NCI-H146 treated with DMSO at 0.1 percent for 48 hours (cell line): ENCODE measurements around the gene LSAMP.
"Not testable (repeated sequence)": the region's sequence is repeated elsewhere in the genome, so short reads cannot be mapped to it uniquely, and the experiment has no call there.

ENCODE experiments used
- DNase-seq: peaks from one replicate; lab custom pipeline; 2025; ENCODE audit not compliant: unreplicated experiment; lab: John Stamatoyannopoulos, UW

Gene LSAMP

DNA sequence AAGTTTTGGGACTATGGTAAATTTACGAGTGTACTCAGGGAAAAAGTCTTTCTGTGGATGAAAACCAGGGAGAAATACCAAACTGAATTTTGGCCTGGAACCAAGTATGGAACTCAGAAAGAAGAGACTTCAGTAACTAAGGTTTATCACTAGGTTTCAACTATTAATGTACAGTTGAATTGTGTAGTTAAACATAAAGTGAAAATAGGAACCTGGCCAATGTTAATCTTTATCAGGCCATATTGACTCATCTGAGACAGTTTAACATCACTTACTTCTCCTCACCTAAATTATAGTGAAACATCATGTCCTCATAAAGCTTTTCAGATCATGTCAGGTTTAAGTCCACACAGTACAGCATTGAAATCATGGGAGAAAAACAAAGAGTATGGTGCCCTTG is 197.7 kb downstream of the LSAMP start:
- no peak for DNase-seq

DNA sequence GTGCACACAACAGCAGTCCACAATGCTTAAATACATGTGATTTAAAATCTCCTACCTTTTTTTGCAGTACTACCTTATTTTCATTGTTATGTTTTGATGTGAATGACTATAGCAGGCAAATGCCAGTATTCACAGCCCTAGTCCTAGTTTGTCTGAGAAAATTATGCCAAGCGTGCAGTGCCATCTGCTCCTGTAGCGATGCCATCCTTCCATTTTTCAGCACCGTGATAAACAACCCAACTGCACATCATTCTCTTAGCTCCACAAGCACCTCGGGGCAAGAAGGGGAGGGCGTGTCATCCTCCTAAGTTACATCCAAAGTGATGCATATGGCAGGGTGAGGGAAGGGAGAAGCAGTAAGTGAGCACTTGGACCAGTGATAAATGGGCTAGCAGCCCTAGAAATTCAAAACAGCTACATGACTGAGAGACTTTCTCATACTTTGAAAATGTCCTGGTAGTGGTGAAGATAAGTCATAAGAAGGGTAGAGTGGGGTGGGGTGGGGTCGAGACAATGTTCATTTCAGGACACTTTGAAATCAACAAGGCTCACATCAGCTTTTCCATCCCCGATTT is 198.8 kb downstream of the LSAMP start:
- DNase-seq = no peak

DNA sequence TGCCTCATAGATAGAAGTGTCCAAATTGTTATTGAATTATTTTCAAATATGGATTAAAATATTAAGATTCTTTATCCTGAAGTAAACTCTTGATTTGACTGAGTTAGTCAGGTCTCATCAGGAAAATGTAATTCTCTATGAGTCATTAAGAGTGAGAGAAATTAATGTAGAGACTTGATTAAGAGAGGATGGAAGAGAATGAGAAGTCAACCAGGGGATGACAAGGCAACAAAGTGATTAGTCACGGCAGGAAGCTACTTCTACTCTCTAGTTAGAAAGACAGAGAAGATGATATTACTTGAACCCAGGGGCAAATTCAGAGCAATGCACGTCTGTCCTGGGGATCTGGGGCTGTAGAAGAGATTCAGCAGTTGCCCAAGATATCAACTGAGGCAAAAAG is 202.5 kb downstream of the LSAMP start:
- DNase-seq = no peak

DNA sequence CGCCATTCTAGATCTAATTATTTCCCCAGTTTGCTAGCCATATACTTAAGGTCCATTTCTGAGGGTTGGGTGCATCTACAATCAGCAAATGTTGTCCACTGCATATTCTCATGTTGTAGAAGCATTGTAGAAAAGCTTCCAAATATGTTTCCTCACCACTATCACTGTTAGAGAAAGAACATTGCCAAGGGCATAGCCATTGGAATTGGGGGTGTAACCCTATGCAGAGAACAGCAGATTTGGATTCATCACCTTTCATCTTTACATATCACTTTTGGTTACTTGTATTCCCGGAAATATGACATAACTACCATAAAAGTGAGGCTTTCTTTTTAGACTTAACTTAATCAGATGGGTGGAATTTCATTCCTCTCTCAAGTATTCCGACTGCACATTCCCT is 203.6 kb downstream of the LSAMP start:
- DNase-seq = no peak

DNA sequence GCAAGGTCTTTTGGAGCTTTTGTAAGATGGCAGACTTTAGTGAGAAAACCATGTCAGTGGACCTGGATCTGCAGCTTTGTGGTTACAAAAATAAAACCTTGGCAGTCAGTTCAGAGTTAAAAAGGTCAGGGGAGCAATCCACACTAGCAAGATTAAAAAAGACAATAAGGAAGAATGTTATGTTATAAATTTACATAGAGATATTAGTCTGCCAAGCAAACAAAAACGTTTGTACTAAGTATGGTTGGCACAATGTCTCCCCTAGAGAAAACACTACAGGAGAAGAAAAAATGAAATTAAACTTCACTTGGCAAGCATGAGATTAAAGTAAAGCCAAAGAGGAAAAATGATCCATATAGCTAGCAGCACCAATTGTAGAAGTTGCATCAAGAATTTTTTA is 205.0 kb downstream of the LSAMP start:
- DNase-seq = no peak

DNA sequence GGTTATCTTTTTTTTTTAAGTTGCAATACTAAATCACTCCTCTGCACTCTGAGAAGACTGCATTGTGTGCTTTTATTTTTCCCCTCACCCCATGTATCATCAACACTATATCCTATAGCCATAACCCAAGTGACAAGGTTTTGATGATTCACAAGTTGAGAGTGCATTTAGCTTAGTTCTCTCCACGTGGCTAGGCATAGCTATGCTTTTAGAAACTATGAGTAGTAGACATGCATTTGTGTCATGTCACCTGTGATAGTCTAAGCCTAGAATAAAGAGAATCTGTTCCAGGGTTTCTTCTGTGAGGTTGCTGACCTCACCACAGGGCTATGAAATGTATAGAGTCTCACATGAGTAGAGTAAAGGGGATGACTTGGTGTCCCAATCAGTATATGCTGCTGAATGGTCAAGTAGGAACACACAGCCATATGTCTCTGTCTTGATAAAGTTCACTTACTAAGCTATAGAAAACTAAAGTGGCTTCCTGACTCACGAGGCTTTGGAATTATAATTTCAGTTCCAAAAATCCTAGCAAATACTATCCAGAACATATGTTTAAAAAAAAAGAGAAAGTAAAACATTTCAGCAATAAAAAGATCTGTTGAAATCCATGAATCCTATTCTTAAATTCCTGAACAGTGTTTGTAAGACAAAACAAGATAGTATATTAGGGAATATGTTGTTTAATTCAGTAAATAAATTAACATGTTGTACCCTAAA is 206.3 kb downstream of the LSAMP start:
- DNase-seq = no peak

DNA sequence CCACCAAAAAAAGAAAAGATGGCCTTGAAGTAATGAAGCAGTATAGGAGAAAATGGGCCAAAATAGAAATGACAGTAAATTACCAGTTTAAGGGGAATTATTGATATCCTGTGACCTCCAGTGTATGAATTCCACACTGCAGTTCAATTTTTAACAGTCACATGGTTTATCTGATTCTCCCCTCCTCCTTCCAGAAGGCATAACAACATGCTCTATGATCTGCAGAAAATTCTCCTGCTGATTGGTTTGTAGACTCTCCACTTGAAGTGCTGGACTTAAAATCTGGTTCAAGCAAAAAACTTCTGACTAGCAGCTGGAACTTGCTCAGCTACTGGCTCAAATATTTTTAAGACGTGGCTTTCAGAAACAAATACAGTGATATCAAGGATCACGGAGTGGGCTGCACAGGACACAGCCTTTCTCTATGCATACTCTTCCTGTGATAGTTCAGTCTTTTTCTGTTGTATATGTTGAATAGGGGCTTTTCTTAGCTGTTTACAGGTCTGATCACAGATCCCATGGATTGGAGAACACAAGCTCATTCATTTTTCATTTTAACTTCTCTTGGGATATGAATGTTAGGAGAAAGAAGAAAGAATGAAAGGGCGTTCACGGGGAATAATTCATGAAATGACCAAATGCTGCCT is 211.5 kb downstream of the LSAMP start:
- no peak for DNase-seq

DNA sequence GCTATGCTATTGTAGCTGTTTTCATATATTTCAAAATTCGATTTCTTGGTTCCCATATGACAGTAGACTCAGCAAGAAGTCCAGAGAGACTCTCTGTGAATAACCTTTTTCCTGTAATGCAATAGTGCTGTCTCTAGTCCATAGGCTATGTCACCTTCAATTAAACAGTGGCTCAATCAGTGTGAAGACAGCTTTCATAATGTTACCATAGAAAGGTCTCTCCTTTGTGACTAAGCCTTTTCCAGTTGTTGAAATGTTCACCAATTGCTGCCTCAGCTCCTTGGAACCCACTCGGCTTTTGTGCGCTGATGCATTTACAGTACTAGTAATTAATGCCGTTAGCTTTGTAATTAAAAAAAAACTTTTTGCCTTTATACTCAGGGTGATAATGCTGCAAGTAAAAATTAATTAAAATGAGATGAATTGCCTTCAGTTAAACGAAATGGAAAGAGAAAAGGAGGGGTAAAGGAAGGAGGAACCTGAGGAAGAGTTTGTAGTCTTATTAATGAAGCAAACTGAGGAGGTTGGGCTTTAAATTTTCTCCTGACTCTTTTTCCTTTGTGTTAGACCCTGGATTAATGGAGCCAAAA is 214.8 kb downstream of the LSAMP start:
- DNase-seq = no peak

DNA sequence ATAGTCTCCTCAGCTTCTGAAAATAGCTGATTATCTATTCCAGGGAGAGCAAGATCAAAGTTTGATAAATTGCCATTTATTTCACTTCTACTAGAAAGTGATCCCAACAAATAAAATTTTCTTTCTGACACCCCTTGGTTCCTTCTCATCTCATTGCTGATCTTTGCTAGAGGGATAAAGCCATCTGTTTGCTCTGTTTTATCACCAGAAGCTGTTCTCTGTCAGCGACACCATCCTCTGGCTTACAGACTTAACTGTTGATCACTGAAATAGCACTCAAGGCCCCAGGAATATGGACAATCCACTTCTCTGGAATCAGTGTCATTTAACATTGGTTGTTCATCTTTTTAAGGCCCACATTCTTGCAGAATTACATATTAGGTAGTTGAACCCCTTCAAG is 219.0 kb downstream of the LSAMP start:
- no peak for DNase-seq

DNA sequence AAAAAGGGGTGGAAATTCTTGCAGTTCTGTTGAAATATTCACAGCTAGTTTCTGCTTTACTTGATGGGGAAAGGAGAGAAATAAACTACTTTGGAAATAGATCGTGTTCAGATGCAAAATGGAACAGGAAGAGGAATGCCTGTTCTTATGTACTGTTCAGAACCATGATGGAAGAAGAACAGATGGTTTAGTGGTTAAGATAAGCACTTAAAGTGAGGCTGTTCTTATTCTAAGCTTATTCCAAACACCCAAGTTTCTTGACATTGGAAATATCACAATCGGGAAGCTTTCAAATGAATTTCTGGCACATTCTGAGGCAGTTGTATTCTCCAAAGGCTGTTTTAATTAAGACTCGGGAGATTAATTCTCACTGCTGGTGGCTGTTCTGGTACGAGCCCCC is 228.5 kb downstream of the LSAMP start:
- DNase-seq = no peak

DNA sequence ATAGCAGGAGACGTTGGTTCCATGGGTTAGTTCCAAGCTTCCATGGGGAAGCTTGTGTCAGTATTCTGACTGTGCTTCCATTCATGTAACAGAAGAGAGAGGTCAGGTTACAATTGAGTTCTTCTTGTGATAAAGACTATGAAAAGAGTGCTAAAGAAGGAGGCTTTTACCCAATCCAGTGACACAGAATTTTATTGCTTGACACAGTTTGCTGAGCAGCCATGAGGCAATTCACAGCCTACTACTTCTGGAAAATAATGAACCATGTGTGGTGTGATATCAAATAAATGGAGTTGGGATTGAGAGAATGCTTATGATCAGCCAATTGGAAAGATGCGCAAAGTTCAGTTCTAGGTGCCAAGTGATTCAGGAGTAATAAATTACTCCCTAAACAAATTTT is 233.4 kb downstream of the LSAMP start:
- DNase-seq = no peak

DNA sequence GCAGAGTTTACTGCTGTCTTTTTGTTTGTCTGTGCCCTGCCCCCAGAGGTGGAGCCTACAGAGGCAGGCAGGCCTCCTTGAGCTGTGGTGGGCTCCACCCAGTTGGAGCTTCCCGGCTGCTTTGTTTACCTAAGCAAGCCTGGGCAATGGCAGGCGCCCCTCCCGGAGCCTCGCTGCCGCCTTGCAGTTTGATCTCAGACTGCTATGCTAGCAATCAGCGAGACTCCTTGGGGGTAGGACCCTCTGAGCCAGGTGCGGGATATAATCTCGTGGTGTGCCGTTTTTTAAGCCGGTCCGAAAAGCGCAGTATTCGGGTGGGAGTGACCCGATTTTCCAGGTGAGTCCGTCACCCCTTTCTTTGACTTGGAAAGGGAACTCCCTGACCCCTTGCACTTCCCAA is 236.5 kb downstream of the LSAMP start:
- not testable (repeated sequence) for DNase-seq

DNA sequence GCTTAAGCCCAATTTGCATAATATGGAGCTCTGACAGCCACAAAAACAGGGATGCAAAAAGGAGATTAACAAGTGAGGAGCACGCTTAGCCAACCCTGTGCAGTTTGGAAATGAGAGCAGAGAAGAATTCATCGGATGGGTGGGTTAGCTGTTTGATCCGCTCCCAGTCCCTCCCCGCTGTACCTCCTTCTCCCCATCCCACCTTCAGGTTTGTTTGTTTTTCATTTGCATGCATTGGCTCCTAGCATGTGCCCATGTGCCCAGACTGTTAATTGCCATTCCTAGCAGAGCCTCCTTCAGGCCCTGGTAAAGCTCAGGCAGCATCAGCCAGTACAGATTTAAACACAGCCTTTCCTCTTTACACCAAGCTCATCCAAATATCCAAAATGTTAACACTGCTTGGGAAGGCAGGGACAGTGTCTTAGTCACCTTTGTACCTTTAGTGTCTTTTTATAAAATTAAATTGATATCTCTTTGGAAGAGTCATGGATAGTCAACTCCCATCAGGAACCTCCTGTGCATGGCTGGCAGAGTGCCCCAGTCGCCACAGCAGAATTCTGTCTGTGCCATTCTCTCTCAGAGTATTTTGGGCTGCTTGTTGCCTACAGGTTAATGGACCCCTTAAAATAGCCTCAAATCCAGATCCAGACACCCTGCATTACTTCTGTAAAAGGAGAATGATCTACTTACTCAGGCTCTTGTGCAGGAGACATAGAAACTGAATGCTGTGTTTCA is 244.2 kb downstream of the LSAMP start:
- DNase-seq = no peak

DNA sequence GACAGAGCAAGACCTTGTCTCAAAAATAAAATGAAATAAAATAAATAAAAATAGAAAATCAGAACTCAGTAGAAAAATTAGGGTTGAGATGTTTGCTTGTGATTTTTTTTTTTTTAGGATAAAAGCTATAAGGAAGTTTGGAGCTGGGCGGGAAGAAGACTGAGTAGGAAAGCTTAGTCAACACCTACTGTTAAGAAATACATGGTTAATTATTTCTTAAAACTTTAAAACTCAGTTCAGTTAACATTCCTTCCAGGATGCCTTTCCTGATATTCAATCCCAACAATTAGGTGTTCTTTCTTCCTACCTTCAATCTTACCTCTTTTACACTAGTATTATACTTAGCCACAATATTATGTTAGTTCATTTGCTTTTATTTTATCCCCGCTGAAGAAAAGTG is 246.2 kb downstream of the LSAMP start:
- no peak for DNase-seq

DNA sequence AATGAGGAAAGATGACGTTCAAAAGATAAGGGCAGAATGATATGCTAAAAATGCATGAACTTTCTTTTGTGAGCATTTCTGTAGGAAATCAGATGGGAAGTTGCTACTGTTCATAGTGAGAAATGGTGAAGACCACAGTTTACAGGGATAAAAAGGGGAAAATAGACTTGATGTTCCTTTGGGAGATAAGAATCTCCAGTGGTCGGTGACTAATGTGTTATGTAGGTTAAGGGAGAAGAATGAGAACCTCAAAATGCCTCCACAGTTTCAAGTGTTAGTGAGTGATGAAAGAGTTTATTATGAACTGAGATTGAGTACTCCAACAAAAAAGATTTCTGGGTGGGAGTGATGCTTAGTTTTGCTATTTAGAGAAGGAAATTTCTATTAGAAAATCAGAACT is 247.2 kb downstream of the LSAMP start:
- DNase-seq = no peak

DNA sequence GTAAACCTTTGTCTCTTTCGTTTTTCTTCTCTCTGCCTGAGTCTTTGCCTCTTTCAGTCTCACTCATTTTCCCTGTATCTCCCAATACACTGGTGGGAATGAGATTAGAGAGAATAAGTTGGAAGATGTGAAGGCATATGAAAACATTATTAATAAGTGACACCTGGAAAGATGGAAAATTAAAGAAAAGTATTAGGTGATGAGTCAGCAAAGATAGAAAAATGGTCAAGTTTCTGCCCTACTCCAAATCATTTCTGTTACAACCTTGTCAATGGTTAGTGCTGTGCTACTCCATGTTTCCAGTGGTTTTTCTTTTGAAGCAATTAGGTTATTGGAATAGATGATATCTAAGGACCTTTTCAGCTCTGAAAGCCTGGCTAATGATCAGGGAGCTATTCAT is 252.8 kb downstream of the LSAMP start:
- no peak for DNase-seq

DNA sequence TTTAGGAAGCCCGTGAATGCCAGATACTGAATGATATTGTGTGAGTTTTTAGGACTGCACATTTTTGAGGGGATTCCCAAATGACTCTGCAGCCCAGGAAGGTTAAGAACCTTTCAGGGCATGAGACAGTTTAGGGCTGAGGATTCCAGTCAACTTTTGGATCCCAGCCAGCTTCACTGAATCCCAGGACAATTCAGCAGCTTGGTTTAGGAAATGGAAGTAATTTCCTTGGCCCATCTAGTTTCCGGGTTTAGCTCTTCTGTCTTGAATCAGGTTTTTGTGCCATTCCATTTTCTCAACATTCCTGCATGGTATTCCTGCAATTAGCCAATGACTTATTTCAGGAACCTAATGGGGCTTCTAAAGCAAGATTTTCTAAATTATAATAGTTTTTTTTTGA is 253.9 kb downstream of the LSAMP start:
- DNase-seq = no peak

DNA sequence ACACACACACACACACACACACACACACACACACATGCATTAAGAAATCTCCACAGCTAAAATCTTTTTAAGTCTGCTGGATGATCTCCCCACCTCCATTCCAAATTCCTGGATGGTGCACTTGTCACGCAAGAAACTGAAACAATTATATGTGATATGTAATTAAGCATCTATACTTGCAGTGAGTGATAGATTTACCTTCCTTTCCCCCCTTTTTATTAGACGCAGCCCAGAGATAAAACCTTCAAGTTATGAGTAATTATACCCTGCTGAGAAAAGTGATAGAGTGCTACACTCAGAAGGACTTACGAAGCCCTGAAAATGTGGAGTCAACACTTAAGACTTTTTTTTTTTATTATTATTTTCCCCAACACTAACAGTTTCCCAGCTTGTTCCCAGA is 255.2 kb downstream of the LSAMP start:
- no peak for DNase-seq

DNA sequence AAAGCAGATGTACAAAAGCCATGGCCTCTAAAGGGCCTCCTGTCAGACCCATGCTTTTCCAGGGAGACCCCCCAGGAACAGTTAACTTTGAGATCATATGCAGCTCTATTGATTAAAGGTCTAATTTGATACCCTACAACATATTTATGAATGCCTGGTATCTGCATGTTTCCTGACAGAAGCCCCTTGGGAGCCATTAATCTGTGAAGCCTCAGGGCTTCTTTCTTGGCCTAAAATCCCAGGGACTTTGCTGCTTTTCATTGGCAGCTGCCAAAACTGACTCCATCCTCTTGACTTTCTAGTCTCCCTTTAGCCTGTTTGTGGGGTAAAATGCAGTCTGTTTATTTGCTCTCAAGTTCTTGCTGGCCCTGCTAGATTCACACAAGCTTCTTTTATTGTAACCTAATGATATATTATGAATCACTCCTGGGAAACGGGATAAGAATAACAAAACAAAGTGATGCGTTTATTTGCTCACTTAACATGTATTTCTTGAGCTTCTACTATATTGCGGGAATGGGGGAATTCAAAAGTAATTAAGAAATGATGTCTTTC is 257.0 kb downstream of the LSAMP start:
- DNase-seq = no peak

DNA sequence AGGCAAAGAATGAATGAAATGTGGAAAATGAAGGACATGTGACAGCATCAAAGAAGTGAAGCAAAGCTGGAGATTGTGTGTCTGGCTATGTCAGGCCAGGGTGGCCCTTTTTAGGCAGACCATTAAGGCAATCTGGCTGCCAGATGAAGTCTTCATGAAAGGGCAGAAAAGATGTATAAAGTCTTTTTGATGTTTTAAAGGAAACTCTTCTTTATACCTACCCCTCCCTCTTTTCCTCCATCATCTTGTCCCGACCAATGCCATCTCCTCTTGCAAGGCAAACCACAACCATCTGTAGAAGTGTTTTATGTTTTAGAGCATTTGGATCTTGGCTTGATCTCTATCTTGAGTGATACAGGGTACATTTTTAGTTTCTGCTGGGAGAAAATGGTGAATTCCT is 259.2 kb downstream of the LSAMP start:
- DNase-seq = no peak

DNA sequence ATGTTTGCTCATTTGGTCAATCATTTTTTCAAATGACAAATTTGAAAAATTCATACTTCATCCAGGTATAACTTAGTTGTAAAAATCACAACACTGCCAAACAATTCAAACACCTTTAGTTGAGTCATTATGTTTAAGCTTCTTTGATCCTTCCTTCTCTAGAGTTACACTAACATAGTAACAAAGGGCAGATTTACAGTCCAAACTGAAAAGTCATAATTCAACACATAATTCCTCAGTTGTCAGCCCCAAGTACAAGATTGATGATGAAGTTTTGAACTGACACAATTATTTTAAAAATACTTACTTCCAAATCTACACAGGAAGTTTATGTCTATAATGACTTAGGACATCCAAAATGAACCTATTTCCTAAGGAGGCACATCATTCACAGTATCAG is 264.1 kb downstream of the LSAMP start:
- DNase-seq = no peak
